Endothelial cell of umbilical vein (primary cell): Measurements from ENCODE around the gene UGT2B7. TPM values are rescaled to one million over a fixed set of nuclear protein-coding genes. Genes with fewer than 3 reads are reported as not detected.

Source experiments
- BruUV-seq: library from RNA; stranded (reverse); fragments of 400-500 nt; replicated peaks from 2 replicates; lab custom pipeline; 2021; lab: Mats Ljungman, UMichigan
- CTCF ChIA-PET: fragments of 300-600, 350-600 bp; sonication (Branson Sonifier 250); formaldehyde crosslinking; loops from one replicate; lab custom pipeline; 2021; ENCODE audit warnings: antibody characterized with exemption, inconsistent platforms; lab: Charles Lee
- POLR2A ChIA-PET: fragments of 300-600, 350-600 bp; sonication (Branson Sonifier 250); formaldehyde crosslinking; loops from one replicate; lab custom pipeline; 2021; ENCODE audit warnings: antibody characterized with exemption, inconsistent platforms; lab: Charles Lee
- DNase-seq: peaks from one replicate; pipeline ENCODE4 v3.0.0-alpha.2; 2011; ENCODE audit warnings: low read depth, low spot score
- FAIRE-seq: peaks from 2 replicates; lab custom pipeline; 2011; peaks lifted over from hg19 to GRCh38; lab: Jason Lieb, UNC
- H2AFZ ChIP-seq: 2 replicates; pipeline ENCODE4 v1.6.0; 2012; ENCODE audit warnings: low read depth, low read length, control low read depth, inconsistent platforms
- H3K27ac ChIP-seq: 2 replicates; pipeline ENCODE4 v1.5.1; 2011; ENCODE audit warnings: low read depth, mild to moderate bottlenecking, control low read depth, low read length, moderate library complexity; ENCODE audit not compliant: insufficient read depth
- H3K27me3 ChIP-seq, 2 experiments: 2 replicates each; pipeline versions ENCODE4 v1.6.0 to v1.6.1; 2011; ENCODE audit warnings: low read length in 2 of 2, mixed read lengths in 1 of 2; ENCODE audit not compliant: control insufficient read depth in 2 of 2, insufficient read depth in 2 of 2
- H3K36me3 ChIP-seq, 2 experiments: 2 replicates in 1 of 2; 3 replicates in 1 of 2; pipeline ENCODE4 v1.5.1; 2011; ENCODE audit warnings: low read length in 2 of 2, mild to moderate bottlenecking in 1 of 2, moderate library complexity in 1 of 2; ENCODE audit not compliant: control insufficient read depth in 2 of 2, insufficient read depth in 2 of 2; ENCODE audit errors: extremely low read depth in 1 of 2
- H3K4me1 ChIP-seq: 3 replicates; pipeline ENCODE4 v1.5.1; 2011; ENCODE audit warnings: mild to moderate bottlenecking, low read length; ENCODE audit not compliant: control insufficient read depth, insufficient read depth; ENCODE audit errors: extremely low read depth
- H3K4me2 ChIP-seq: 2 replicates; pipeline ENCODE4 v1.6.1; 2011; ENCODE audit warnings: low read length, control low read depth, mixed read lengths; ENCODE audit not compliant: insufficient read depth
- H3K4me3 ChIP-seq, 3 experiments: fragments of 200-600 bp in 1 of 3; sonication (generic), shearing (Covaris generic) in 1 of 3; replicated peaks in 1 of 3; 2 replicates each; pipeline ENCODE4 v1.5.1; 2011 to 2016; ENCODE audit warnings: control low read depth in 3 of 3, low read length in 3 of 3, mild to moderate bottlenecking in 2 of 3, inconsistent platforms in 1 of 3, low read depth in 1 of 3, moderate library complexity in 1 of 3; ENCODE audit not compliant: insufficient read depth in 1 of 3
- H3K79me2 ChIP-seq: 2 replicates; pipeline ENCODE4 v1.6.0; 2012; ENCODE audit warnings: low read length, inconsistent platforms; ENCODE audit not compliant: control insufficient read depth, insufficient read depth
- H3K9ac ChIP-seq: replicated peaks from 2 replicates; pipeline ENCODE3; 2011; ENCODE audit warnings: low read length, control low read depth; ENCODE audit not compliant: insufficient read depth; ENCODE audit errors: extremely low read depth
- H3K9me1 ChIP-seq: replicated peaks from 3 replicates; pipeline ENCODE4 v1.6.0; 2011; ENCODE audit warnings: mild to moderate bottlenecking, low read length; ENCODE audit not compliant: control insufficient read depth, insufficient read depth; ENCODE audit errors: extremely low read depth
- H3K9me3 ChIP-seq: replicated peaks from 2 replicates; pipeline ENCODE4 v1.5.1; 2012; ENCODE audit warnings: low read length, inconsistent platforms; ENCODE audit not compliant: control insufficient read depth, insufficient read depth
- H4K20me1 ChIP-seq: replicated peaks from 2 replicates; pipeline ENCODE3; 2011; ENCODE audit warnings: mild to moderate bottlenecking, low read length; ENCODE audit not compliant: control insufficient read depth, insufficient read depth; ENCODE audit errors: extremely low read depth
- EZH2 ChIP-seq: IDR thresholded peaks from 2 replicates; pipeline ENCODE4 v1.6.1; 2012; ENCODE audit warnings: borderline replicate concordance, low read depth, mild to moderate bottlenecking, moderate library complexity, low read length, inconsistent platforms; ENCODE audit not compliant: severe bottlenecking
- FOS ChIP-seq: IDR thresholded peaks from 2 replicates; pipeline ENCODE4 v1.6.1; 2011; ENCODE audit warnings: mild to moderate bottlenecking, low read length, moderate library complexity, borderline replicate concordance; ENCODE audit not compliant: insufficient read depth
- GATA2 ChIP-seq: IDR thresholded peaks from 2 replicates; pipeline ENCODE4 v1.7.0; 2011; ENCODE audit warnings: low read depth, mild to moderate bottlenecking, moderate library complexity, mixed read lengths, low read length; ENCODE audit not compliant: insufficient read length, insufficient read depth
- JUN ChIP-seq: IDR thresholded peaks from 2 replicates; pipeline ENCODE4 v1.6.1; 2011; ENCODE audit warnings: borderline replicate concordance, low read depth; ENCODE audit not compliant: insufficient read length, insufficient read depth
- MAX ChIP-seq: IDR thresholded peaks from 2 replicates; pipeline ENCODE4 v1.6.1; 2011; ENCODE audit not compliant: insufficient read depth, insufficient read length
- MYC ChIP-seq: IDR thresholded peaks from one replicate; pipeline ENCODE4 v1.6.1; 2011; ENCODE audit warnings: mild to moderate bottlenecking, low read depth, low read length
- POLR2A ChIP-seq: IDR thresholded peaks from 2 replicates; pipeline ENCODE4 v1.6.1; 2012; ENCODE audit warnings: low read depth, mild to moderate bottlenecking, control low read depth, low read length
- POLR2AphosphoS5 ChIP-seq: IDR thresholded peaks from 2 replicates; pipeline ENCODE4 v1.6.1; 2012; ENCODE audit warnings: low read depth, mild to moderate bottlenecking, control low read depth, low read length, moderate library complexity; ENCODE audit not compliant: insufficient read depth
- dilution Hi-C: fragments of 300-500 bp; cut with MboI; formaldehyde crosslinking; loops from one replicate; pipeline ENCODE4 v1.15.0; 2019; ENCODE audit warnings: low sequenced_read_pairs; ENCODE audit not compliant: extremely low pct_ligation_motif_present
- intact Hi-C: fragments of 100-400 bp; cut with micrococcal nuclease; formaldehyde crosslinking; loops from one replicate; pipeline ENCODE4 v1.10.0; 2022
- polyA plus RNA-seq, 4 experiments: library from polyadenylated mRNA; depleted of rRNA in 3 of 4; stranded (reverse) in 3 of 4; unstranded in 1 of 4; fragments of >200 nt; gene quantifications; 2 replicates each; pipeline versions ENCODE4 v1.2.1 to v1.2.3, GENCODE V29; 2011 to 2012; ENCODE audit warnings: missing spikeins in 1 of 4
- total RNA-seq: library from RNA; stranded (reverse); gene quantifications from 2 replicates; pipeline ENCODE4 v1.2.3, GENCODE V29; 2021
- TF ChIP-seq, protein P1 (sequence below), 2 donors: IDR thresholded peaks; 1 replicate in 1 of 2; 2 replicates in 1 of 2; pipeline ENCODE4 v1.5.1; 2011; ENCODE audit warnings: low read length in 2 of 2, mild to moderate bottlenecking in 2 of 2, moderate library complexity in 2 of 2, control low read depth in 1 of 2, inconsistent platforms in 1 of 2, low read depth in 1 of 2; ENCODE audit not compliant: insufficient read depth in 1 of 2; ENCODE audit errors: extremely low read depth in 1 of 2

UGT2B7 gene
- total and polyA plus RNA-seq, 2 donors (not counting 3 experiments of a cell fraction or from before 2014, with no cell fraction given): not detected

DNA sequence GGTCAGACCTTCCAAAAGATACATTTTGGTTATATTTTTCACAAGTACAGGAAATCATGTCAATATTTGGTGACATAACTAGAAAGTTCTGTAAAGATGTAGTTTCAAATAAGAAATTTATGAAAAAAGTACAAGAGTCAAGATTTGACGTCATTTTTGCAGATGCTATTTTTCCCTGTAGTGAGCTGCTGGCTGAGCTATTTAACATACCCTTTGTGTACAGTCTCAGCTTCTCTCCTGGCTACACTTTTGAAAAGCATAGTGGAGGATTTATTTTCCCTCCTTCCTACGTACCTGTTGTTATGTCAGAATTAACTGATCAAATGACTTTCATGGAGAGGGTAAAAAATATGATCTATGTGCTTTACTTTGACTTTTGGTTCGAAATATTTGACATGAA, 536 bp downstream of the UGT2B7 start:
- Histone ChIP-seq H2AFZ (no peak overlapping the region), H3K4me2 (no peak overlapping the region), H3K9ac (no peak overlapping the region), H3K4me3 (no peak overlapping the region), H3K9me3 (no peaks in the 10 kb centered on the region), H4K20me1 (no peaks in the 10 kb centered on the region), H3K4me1 (peaks cover 13% of the 10 kb centered on the region), H3K79me2 (no peaks in the 10 kb centered on the region), H3K36me3 (no peaks in the 10 kb centered on the region), H3K27me3 (no peaks in the 10 kb centered on the region), H3K9me1 (no peaks in the 10 kb centered on the region), H3K27ac (no peak overlapping the region)
- ChIA-PET POLR2A (no interaction called here), CTCF (interaction anchor here (3.8 kb wide), 1 partner anchor 36 kb away, joined by 15 read pairs; no protein-coding TSS in a partner anchor)
- BruUV-seq: no TSS peak
- DNase-seq (no peak), FAIRE-seq (no peak)
- intact Hi-C loops (no loop called here), dilution Hi-C loops (no loop called here)
- TF ChIP-seq GATA2 (no peak), MYC (no peak), JUN (no peak), MAX (no peak), POLR2A (no peak), FOS (no peak), POLR2AphosphoS5 (no peak), EZH2 (no peak)
- TF ChIP-seq, protein P1, sequence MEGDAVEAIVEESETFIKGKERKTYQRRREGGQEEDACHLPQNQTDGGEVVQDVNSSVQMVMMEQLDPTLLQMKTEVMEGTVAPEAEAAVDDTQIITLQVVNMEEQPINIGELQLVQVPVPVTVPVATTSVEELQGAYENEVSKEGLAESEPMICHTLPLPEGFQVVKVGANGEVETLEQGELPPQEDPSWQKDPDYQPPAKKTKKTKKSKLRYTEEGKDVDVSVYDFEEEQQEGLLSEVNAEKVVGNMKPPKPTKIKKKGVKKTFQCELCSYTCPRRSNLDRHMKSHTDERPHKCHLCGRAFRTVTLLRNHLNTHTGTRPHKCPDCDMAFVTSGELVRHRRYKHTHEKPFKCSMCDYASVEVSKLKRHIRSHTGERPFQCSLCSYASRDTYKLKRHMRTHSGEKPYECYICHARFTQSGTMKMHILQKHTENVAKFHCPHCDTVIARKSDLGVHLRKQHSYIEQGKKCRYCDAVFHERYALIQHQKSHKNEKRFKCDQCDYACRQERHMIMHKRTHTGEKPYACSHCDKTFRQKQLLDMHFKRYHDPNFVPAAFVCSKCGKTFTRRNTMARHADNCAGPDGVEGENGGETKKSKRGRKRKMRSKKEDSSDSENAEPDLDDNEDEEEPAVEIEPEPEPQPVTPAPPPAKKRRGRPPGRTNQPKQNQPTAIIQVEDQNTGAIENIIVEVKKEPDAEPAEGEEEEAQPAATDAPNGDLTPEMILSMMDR (IDR thresholded peaks at IDR 0.05; ENCODE audit: extremely low read depth in 1 of 2, insufficient read depth in 1 of 2, low read depth in 1 of 2, low read length in 2 of 2): no peak
